HG03432 (cell line): ENCODE measurements around the gene SMAD5.
A peak's percentile ranks its signal among the peaks of the same experiment; 100 is the strongest.

Source experiments
- ATAC-seq: cut with Tn5 transposase; IDR thresholded peaks from one replicate; pipeline ENCODE4 v1.9.1; 2021; ENCODE audit warnings: mild to moderate bottlenecking, moderate library complexity; ENCODE audit not compliant: unreplicated experiment

The SMAD5 gene

DNA sequence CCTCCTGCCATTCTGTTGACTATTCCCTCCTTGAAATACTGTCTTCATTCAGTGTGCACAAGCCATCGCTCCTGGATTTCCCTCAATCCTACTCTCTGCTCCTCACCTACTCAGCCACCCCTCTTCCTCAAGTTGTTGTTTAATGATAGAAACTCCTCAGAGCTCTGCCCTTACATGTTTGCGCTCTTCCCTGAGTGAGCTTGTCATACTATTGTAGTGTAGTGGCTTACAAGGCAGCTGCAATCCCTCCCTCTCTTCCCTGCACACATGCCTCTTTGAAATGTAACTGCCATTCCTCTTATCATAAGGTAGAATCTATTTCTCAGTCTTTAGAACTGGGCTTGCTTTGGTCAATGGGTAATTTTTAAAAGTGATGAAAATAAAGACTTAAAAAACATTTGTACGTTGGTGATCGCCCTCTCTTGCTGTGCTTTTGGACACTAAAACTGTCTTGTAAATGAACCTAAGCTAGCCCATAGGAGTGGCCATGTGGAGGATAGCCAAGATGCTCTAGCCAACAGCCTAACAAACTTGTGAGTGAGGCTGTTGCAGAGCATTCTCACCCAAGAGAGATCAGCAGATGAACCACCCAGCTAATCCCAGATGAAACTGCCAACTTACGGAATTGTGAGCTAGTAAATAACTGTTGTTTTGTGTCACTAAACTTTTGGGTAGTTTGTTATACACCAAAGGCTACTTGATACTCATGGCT is 18.1 kb upstream of the SMAD5 start:
- ATAC-seq = no peak

- peak; percentile 60 for ATAC-seq
Measured at GRCh38 chr5:136115183-136115865, 17.3 kb upstream of the SMAD5 start.

- ATAC-seq = no peak
Measured at GRCh38 chr5:136120529-136120928, 12.1 kb upstream of the SMAD5 start.

GRCh38 chr5:136123236-136123768 is 9.3 kb upstream of the SMAD5 start:
- ATAC-seq = no peak

DNA sequence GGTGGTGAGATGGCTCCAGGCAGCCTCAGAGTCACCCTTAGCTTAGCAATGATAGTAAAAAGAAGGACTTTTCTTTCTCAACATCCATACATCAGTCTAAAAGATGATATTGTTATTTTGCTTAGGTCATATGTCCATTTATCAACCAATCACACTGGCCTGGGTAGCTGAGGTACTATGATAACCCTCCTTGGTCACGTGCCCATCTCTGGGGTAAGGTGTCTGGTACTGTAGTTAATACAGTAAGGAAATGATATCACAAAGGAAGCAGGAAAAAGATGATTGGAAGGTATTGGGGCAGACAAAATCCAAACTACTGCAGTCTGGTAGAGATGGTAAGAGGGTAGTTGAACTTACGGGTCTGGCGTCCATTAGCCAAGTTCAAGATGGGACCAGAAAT is 5.1 kb upstream of the SMAD5 start:
- no peak for ATAC-seq

GRCh38 chr5:136128481-136128880 is 4.2 kb upstream of the SMAD5 start:
- no peak for ATAC-seq

DNA sequence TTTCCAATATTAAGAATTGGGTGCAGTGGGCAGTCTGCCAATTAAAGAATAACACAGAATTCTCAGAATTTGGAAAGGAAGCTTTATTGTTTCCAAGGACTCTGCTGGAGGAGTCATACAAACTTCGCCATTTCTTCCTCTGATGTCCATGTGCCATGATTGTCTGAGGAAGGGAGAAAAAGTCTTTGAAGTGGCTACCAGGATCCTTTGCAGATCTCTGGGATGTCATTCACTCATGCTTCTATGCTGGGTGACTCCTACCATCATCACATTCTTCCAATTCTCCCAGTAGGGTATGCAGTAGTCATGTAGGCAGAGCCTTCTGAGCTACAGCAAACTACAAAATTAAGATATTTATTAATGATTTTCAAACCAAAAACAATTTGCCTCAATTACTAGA is 3.2 kb upstream of the SMAD5 start:
- no peak for ATAC-seq

DNA sequence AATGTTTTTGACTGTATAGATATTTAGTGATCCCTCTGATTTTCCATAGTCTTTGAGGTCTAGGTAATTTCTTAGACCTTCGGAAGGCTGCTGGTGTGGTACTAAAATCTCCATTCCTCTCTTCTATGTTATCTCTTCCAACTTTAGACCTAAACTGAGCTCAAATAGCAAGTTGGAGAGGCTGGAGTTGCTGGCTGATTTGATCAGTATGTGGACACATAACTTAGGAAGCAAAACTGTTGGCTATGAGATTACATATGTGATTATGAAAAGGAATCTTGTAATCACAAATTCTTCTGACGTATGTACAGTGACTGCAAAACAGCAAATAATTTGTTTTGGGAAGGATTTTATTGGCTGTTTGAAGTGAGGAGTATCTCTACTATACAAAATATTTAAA is 2.1 kb upstream of the SMAD5 start:
- ATAC-seq = no peak

DNA sequence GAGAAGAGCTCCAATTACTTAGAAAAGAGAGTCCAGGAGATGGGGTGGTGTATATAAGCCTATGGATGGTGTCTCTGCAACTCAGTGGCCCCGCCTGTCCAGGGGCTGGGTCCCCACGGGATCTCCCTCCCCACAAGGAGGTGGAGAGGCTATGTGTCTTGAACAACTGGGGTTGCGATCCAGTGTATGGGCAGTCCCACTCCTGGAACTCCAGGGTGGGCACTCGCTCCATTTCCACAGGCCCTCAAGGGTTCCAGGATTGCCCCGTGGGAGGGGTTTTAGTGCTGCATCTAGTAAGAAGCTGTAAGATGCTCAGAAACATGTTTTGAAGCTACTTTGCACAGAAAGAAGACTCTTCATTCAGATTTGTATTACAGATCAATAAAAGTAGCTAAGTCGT is 558 bp upstream of the SMAD5 start:
- peak; percentile 19 for ATAC-seq

DNA sequence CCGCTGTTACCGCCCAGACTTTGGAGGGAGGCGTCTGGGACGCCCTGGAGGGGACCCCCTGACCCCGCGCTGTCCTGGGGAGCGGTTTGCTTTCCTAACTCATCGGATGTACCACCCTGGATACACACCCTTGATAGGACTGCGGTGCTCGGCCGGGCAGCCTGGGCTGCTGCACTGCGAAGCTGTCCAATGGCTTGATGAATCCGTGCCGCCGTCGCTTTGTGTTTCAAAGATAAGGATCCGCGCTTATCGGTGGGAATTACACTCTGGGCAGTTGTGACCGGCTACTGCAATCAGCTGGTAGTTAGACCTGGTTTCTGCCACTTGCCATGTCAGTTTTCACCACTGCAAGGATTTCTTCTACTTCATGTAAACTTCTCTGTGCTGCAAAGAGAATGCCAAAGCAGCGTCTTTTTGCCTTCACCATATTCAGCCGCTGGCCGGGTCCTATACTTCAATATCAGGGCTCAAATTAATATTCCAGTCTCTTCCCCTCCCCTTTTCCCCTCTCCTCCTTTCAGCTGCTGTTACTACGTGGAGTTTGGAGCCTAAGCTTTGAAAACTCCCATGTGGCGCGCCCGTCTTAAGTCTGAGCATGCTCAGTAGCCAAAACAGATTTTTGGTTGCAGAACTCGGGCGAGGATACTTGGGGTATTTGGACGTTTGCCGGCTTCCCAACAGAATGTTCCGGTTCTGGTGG is 727 bp downstream of the SMAD5 start:
- peak; percentile 41 for ATAC-seq

DNA sequence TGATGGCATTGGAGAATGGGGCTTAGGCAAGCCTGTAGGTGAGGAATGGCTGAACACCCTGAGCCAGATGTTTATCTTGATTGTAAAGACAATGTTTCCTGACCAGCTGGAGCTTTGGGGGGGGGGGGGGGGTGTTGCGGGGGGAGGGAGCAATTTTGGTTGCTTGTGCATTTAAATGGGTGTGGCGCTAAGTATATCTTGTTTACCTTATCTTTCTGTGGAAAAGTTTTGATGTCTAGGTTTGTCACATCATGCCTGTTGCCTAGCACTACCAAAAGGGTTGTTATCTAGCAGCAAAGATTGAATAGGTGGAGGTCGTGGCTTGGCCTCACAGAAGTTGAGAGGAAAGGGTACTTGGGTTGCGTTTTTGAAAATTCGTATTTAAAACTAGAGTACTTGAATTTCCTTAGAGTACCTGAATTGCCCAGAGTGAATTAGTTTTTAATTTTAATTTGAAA is 1.3 kb downstream of the SMAD5 start:
- no peak for ATAC-seq

GRCh38 chr5:136134653-136135052 is 2.0 kb downstream of the SMAD5 start:
- no peak for ATAC-seq

GRCh38 chr5:136135536-136135935 is 2.9 kb downstream of the SMAD5 start:
- ATAC-seq = no peak

DNA sequence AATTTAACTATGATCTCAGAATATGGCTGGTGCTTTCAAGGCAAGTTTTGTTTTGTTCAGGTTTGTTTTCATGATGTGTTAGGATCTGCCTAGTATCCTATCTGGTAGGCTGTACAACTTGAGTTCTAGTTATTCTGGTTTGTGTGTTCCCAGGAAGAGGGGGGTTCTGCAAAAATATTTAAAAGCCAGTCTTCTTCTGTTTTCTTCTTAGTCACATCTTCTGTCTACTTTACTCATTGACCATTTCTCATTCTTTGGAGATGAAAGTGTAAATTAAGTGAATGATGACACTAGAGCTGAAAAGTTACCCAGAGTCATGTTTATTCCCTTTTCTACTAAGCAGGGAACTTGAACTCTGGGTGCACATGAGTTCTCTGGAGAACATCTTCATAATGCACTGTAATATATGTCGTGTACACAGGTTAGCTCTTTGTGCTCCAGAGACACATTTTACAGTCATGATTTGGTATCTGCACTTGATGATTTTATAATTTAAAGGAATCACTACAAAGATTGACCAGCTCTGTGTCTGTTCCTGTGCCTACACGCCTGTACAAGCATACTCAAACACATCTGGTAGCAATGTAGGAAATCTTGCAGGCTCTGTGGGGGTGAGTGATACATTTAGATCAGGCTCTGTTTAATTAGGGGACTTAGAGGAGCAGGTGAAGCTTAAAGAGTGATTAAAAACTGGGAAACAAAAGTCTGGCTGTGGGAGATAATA is 5.0 kb downstream of the SMAD5 start:
- no peak for ATAC-seq

DNA sequence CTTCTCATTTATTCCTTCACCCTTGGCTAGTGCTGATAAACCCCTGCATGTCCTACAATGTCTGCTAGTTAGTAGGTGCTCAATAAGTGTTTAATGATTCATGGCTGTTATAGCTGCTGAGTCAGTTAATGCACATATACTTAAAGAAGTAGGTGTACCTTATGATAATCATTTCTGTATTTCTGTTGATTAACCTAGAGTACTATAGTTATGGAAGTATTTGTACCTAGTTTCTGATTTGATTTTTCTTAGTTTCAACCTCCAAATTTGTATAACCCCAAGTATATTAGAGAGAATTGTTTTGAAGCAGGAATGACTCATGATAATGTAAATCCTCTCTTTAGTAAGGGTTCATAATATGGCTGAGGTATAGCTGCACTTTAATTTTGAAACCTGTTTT is 8.9 kb downstream of the SMAD5 start:
- ATAC-seq = peak; percentile 87

DNA sequence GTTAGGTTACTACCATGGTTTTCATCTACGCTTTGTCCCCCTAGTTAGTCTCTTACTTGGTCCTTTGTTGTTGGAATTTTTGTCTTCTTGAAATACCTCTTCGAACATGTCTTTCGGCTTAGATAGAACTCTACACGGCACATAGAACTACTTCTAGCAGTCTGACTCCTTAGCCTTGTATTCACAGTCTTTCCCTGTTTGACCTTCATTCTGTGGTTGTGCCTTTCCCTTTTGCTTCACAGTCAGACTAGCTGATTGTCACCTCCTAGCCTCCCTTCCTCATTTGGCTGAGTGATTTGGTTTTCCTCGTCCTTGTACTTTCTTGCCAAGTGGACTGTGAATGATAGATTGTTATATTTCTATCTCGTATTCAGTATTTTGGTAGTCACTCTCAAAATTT is 10.7 kb downstream of the SMAD5 start:
- ATAC-seq = no peak

DNA sequence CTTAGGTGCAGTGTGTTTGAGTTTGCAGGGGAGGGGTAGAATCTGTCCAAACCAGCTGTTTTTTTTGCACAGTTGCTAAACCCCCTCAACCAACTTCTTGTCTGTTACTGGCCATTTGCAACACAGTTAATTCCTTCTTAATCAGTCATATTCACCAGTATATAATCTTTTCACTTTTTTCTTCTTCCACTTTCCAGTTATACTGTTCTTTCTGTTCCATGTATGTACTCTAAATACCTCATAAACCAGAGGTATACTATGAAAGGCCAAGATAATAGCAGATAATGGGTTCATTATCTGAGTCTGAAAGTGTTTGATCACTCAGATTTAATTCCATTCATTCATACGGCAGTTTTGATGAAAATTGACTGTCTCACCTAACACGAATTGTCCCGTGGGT is 11.1 kb downstream of the SMAD5 start:
- ATAC-seq = no peak

GRCh38 chr5:136145030-136145429 is 12.4 kb downstream of the SMAD5 start:
- peak; percentile 54 for ATAC-seq

- ATAC-seq = no peak
Measured at GRCh38 chr5:136146201-136146600, 13.6 kb downstream of the SMAD5 start.

GRCh38 chr5:136147632-136148031 is 15.0 kb downstream of the SMAD5 start:
- ATAC-seq = no peak

GRCh38 chr5:136149891-136150290 is 17.2 kb downstream of the SMAD5 start:
- ATAC-seq = no peak
